MCF 10A (cell line): ENCODE results near the gene CAPS. TPM values are rescaled to one million over a fixed set of nuclear protein-coding genes. Genes with fewer than 3 reads are reported as not detected.

Experiments used
- BruUV-seq: library from RNA; stranded (reverse); fragments of 400-500 nt; replicated peaks from 2 replicates; lab custom pipeline; 2021; lab: Mats Ljungman, UMichigan
- CTCF ChIA-PET: fragments of 300-600 bp; sonication (Branson Sonifier 250); formaldehyde crosslinking; extraction: SDS; loops from one replicate; lab custom pipeline; 2021; ENCODE audit warnings: antibody characterized with exemption, inconsistent platforms; lab: Yijun Ruan, JAX
- POLR2A ChIA-PET: fragments of 300-600, 350-650 bp; sonication (Branson Sonifier 250); formaldehyde crosslinking; extraction: SDS; loops from one replicate; lab custom pipeline; 2020; ENCODE audit warnings: antibody characterized with exemption, inconsistent platforms; lab: Yijun Ruan, JAX
- DNase-seq: peaks from one replicate; pipeline ENCODE4 v3.0.0-alpha.2; 2018; ENCODE audit not compliant: unreplicated experiment
- H3K27ac Mint-ChIP-seq: one replicate; pipeline ENCODE4 v1.8.0; 2022; ENCODE audit warnings: mild to moderate bottlenecking, low read depth, mixed read lengths; ENCODE audit not compliant: unreplicated experiment
- H3K27me3 Mint-ChIP-seq: one replicate; pipeline ENCODE4 v1.8.0; 2022; ENCODE audit warnings: mixed read lengths; ENCODE audit not compliant: insufficient read depth, unreplicated experiment
- H3K36me3 Mint-ChIP-seq: one replicate; pipeline ENCODE4 v1.8.0; 2022; ENCODE audit warnings: mild to moderate bottlenecking, moderate library complexity, mixed read lengths; ENCODE audit not compliant: insufficient read depth, unreplicated experiment
- H3K4me1 Mint-ChIP-seq: one replicate; pipeline ENCODE4 v1.8.0; 2022; ENCODE audit warnings: mixed read lengths; ENCODE audit not compliant: insufficient read depth, unreplicated experiment
- H3K4me3 Mint-ChIP-seq: one replicate; pipeline ENCODE4 v1.8.0; 2022; ENCODE audit warnings: mild to moderate bottlenecking, moderate library complexity, mixed read lengths; ENCODE audit not compliant: unreplicated experiment
- H3K9me3 Mint-ChIP-seq: one replicate; pipeline ENCODE4 v1.8.0; 2022; ENCODE audit warnings: mixed read lengths; ENCODE audit not compliant: unreplicated experiment
- CTCF ChIP-seq: fragments of 200-600 bp; IDR thresholded peaks from one replicate; pipeline ENCODE4 v1.8.0; 2022; ENCODE audit warnings: antibody characterized with exemption, mild to moderate bottlenecking; ENCODE audit not compliant: unreplicated experiment
- intact Hi-C: fragments of 100-400 bp; cut with micrococcal nuclease; formaldehyde crosslinking; loops from 2 replicates; pipeline ENCODE4 v1.14.1; 2022
- total RNA-seq: library from RNA; stranded (reverse); gene quantifications from 2 replicates; pipeline ENCODE4 v1.2.3, GENCODE V29; 2022

CAPS gene
- total RNA-seq, 1 experiment from 2014 or later: 7.3 TPM

GRCh38 chr19:5940260-5941208, 26.5 kb downstream of the CAPS start:
- Mint-ChIP-seq H3K9me3 (no peaks in the 10 kb centered on the region), H3K4me1 (no peaks in the 10 kb centered on the region), H3K36me3 (peaks cover 52% of the 10 kb centered on the region), H3K27ac (no peak overlapping the region), H3K4me3 (no peak overlapping the region), H3K27me3 (no peaks in the 10 kb centered on the region)
- intact Hi-C loops: no loop called here
- no peak for DNase-seq
- CTCF ChIA-PET: interaction anchor here (0.6 to 1.0 kb wide), 3 partner anchors 27 to 278 kb away, joined by 3 to 4 read pairs (median 3); no protein-coding TSS in a partner anchor
- no peak for TF ChIP-seq CTCF
- POLR2A ChIA-PET: no interaction called here
- no TSS peak for BruUV-seq

- ChIA-PET POLR2A (no interaction called here), CTCF (no interaction called here)
- intact Hi-C loops: no loop called here
- TF ChIP-seq CTCF: no peak
- DNase-seq: no peak
- no TSS peak for BruUV-seq
- Mint-ChIP-seq H3K4me1 (no peaks in the 10 kb centered on the region), H3K27ac (no peak overlapping the region), H3K27me3 (no peaks in the 10 kb centered on the region), H3K9me3 (no peaks in the 10 kb centered on the region), H3K36me3 (peaks cover 43% of the 10 kb centered on the region), H3K4me3 (no peak overlapping the region)
Measured at GRCh38 chr19:5941673-5942072, 27.6 kb downstream of the CAPS start.

- no peak overlapping the region for H3K4me3 Mint-ChIP-seq
- BruUV-seq: no TSS peak
- no peaks in the 10 kb centered on the region for H3K4me1 Mint-ChIP-seq
- CTCF ChIA-PET: interaction anchor here (0.6 kb wide), 1 partner anchor 181 kb away, joined by 3 read pairs; no protein-coding TSS in a partner anchor
- intact Hi-C loops: no loop called here
- DNase-seq: no peak
- H3K27ac Mint-ChIP-seq: peak overlapping the region; percentile 66
- no peaks in the 10 kb centered on the region for H3K27me3 Mint-ChIP-seq
- no peaks in the 10 kb centered on the region for H3K9me3 Mint-ChIP-seq
- POLR2A ChIA-PET: interaction anchor here (0.7 kb wide), 1 partner anchor 169 kb away, joined by 3 read pairs; no protein-coding TSS in a partner anchor
- TF ChIP-seq CTCF: no peak
- H3K36me3 Mint-ChIP-seq: peaks cover 30% of the 10 kb centered on the region
Measured at GRCh38 chr19:5943045-5943444, 29.0 kb downstream of the CAPS start.

GRCh38 chr19:5943623-5944022, 29.6 kb downstream of the CAPS start:
- CTCF ChIA-PET: interaction anchor here (0.6 kb wide), 1 partner anchor 180 kb away, joined by 3 read pairs; no protein-coding TSS in a partner anchor
- no peaks in the 10 kb centered on the region for H3K4me1 Mint-ChIP-seq
- no TSS peak for BruUV-seq
- intact Hi-C loops: no loop called here
- TF ChIP-seq CTCF: no peak
- no peaks in the 10 kb centered on the region for H3K27me3 Mint-ChIP-seq
- peak overlapping the region; percentile 66 for H3K27ac Mint-ChIP-seq
- H3K4me3 Mint-ChIP-seq: no peak overlapping the region
- no peaks in the 10 kb centered on the region for H3K9me3 Mint-ChIP-seq
- DNase-seq: no peak
- H3K36me3 Mint-ChIP-seq: peaks cover 24% of the 10 kb centered on the region
- POLR2A ChIA-PET: interaction anchor here (0.7 kb wide), 1 partner anchor 169 kb away, joined by 3 read pairs; no protein-coding TSS in a partner anchor
